Fibroblast of lung (primary cell): ENCODE measurements around the gene DGLUCY.

ENCODE experiments used
- CTCF ChIP-seq, 2 donors: IDR thresholded peaks in 1 of 2; conservative IDR thresholded peaks in 1 of 2; 1 replicate in 1 of 2; 2 replicates in 1 of 2; pipeline ENCODE4 v1.5.1; 2011 to 2012; ENCODE audit warnings: low read length in 2 of 2, control low read depth in 1 of 2, inconsistent platforms in 1 of 2, low read depth in 1 of 2, mild to moderate bottlenecking in 1 of 2
- EZH2 ChIP-seq: IDR thresholded peaks from 2 replicates; pipeline ENCODE4 v1.5.1; 2012; ENCODE audit warnings: low read length, control low read depth, mild to moderate bottlenecking; ENCODE audit errors: missing control alignments

- no peak for TF ChIP-seq CTCF (conservative IDR thresholded peaks at IDR 0.05 in 1 of 2, IDR thresholded peaks at IDR 0.05 in 1 of 2; ENCODE audit: low read depth in 1 of 2, low read length in 2 of 2)
- TF ChIP-seq EZH2: no peak
Measured at GRCh38 chr14:91241863-91242262, 128.0 kb downstream of the DGLUCY start.
